PFSK-1 (cell line): ENCODE results near the gene PCGF2.

ENCODE experiments used
- FOXP2 ChIP-seq: optimal IDR thresholded peaks from 2 replicates; pipeline ENCODE3; 2011; ENCODE audit warnings: borderline replicate concordance, control low read depth, inconsistent platforms; ENCODE audit not compliant: insufficient read depth; ENCODE audit errors: extremely low read length, extremely low read depth
- POLR2AphosphoS5 ChIP-seq: IDR thresholded peaks from 2 replicates; pipeline ENCODE4 v1.6.1; 2012; ENCODE audit warnings: low read depth, mild to moderate bottlenecking, control low read depth, low read length, moderate library complexity
- SIN3A ChIP-seq: IDR thresholded peaks from 2 replicates; pipeline ENCODE4 v1.6.1; 2012; ENCODE audit warnings: mild to moderate bottlenecking, low read length, moderate library complexity, borderline replicate concordance; ENCODE audit not compliant: insufficient read depth
- TAF1 ChIP-seq: IDR thresholded peaks from 2 replicates; pipeline ENCODE4 v1.6.1; 2012; ENCODE audit warnings: low read length, control low read depth, borderline replicate concordance; ENCODE audit not compliant: insufficient read depth
- TF ChIP-seq, protein P1 (sequence below), 2 experiments: IDR thresholded peaks; 2 replicates each; pipeline versions ENCODE4 v1.6.1 to v1.8.0; 2011 to 2012; ENCODE audit warnings: low read depth in 2 of 2, low read length in 2 of 2, control low read depth in 1 of 2, inconsistent platforms in 1 of 2, mild to moderate bottlenecking in 1 of 2, moderate library complexity in 1 of 2; ENCODE audit not compliant: insufficient read depth in 1 of 2

The PCGF2 gene

DNA sequence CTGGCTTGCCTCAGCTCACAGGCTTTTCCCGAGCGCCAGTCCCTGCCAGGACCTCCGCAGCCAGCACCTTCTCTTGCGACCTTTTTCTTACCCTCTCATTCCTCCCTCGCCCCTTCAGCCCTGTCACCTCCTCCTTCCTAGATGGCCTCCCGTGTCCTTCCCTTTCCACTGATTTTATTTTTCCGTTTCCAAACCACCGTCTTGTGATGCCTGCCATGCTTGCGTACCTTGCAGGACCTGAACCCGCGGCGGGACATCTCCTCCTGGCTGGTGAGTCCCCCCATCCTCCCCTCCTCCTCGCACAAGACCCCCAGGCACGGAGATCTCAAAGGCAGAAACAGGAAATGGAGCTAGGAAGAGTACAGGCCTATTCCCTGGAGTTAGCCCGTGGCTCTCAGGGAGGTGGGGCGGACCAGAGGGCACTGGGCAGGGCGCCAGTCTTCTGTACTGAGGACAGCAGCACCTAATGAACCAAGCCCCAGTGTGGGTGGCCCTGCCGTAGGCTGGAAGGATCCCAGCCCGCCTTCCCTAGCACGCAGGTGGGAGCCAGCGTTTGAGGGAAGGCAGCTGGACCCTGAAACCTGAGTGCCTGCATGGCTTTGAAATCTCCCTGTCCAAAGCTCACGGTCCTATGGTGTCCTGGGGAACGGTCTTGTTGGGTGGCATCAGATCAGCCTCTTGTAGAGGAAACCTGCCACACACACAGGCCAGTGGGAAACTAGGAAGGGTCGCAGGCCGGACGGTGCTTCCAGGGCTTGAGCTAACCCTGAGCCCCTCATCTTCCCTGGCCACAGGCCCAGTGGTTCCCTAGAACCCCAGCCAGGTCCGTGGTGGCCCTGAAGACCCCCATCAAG is 17.4 kb downstream of the PCGF2 start:
- TF ChIP-seq SIN3A (no peak), POLR2AphosphoS5 (0 out of 2 replicates have a peak, but pooled peaks have one; percentile 2)

DNA sequence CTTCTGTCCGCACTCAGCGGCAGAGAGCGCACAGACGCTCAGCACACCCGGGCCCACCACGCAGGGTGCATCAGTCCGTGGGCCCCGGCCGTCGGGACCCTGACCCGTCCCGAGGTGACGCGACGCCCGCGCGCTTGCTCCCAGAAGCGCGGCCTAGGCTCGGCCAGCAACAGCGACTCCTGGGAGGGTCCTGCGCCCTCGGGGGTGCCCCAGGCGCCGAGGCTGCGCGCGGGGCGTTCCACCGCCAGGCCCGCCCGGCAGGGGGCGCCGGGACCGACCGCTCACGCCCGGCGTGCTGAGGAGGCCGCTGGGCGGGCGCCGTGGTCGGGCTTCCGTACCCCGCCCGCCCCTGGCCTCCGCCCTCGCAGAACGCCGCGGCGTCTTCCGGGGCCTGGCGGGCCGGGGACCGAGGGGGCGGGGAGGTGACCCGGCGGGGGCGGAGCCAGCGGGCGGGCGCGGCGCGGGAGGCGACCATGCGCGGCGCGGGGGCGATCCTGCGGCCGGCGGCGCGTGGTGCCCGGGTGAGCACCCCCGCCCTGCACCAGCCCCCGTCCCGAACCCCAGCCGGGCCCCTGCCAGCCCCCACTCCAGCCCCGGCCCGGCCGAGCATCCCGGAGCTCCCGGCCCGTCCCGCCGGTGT is 18.1 kb downstream of the PCGF2 start, which contains the start of gene CISD3:
CISD3 (plus strand) TSS at position 456 of the 640 bp plus-strand sequence; CDS start at position 474, 18 bp downstream.
- no peak for TF ChIP-seq TAF1
- TF ChIP-seq, protein P1, sequence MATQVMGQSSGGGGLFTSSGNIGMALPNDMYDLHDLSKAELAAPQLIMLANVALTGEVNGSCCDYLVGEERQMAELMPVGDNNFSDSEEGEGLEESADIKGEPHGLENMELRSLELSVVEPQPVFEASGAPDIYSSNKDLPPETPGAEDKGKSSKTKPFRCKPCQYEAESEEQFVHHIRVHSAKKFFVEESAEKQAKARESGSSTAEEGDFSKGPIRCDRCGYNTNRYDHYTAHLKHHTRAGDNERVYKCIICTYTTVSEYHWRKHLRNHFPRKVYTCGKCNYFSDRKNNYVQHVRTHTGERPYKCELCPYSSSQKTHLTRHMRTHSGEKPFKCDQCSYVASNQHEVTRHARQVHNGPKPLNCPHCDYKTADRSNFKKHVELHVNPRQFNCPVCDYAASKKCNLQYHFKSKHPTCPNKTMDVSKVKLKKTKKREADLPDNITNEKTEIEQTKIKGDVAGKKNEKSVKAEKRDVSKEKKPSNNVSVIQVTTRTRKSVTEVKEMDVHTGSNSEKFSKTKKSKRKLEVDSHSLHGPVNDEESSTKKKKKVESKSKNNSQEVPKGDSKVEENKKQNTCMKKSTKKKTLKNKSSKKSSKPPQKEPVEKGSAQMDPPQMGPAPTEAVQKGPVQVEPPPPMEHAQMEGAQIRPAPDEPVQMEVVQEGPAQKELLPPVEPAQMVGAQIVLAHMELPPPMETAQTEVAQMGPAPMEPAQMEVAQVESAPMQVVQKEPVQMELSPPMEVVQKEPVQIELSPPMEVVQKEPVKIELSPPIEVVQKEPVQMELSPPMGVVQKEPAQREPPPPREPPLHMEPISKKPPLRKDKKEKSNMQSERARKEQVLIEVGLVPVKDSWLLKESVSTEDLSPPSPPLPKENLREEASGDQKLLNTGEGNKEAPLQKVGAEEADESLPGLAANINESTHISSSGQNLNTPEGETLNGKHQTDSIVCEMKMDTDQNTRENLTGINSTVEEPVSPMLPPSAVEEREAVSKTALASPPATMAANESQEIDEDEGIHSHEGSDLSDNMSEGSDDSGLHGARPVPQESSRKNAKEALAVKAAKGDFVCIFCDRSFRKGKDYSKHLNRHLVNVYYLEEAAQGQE (IDR thresholded peaks at IDR 0.05; ENCODE audit: insufficient read depth in 1 of 2, low read depth in 2 of 2, low read length in 2 of 2) = no peak
- TF ChIP-seq FOXP2 = peak; percentile 51
- TF ChIP-seq SIN3A = no peak
- peak; percentile 41; the same call in 1 of the 2 replicates for TF ChIP-seq POLR2AphosphoS5

DNA sequence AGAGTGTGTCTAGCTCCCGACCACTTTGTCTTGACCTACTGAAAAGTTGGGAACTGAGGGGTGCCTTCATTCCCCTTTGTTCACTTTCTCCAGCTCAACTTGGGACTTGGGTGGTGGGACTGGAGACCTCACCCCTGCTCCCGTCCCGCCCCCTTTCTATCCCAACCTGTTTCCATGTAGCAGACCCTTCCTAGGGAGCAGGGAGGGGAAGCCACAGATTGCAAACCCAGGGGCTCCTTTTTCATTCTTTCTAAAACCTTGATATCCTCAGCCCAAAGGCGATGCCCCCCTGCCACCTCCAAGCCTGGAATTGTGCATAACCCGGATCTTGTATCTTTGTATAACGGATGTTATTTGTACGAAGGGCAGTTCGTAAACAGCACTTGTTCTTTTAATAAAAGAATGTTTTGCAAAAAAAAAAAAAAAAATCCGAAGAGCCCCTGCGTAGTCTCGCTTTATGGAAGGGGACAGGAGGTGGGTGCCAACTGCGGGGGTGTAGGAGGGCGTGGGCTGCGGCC is 18.7 kb downstream of the PCGF2 start:
- TF ChIP-seq FOXP2 (no peak), POLR2AphosphoS5 (no peak), TAF1 (no peak), SIN3A (no peak)
- TF ChIP-seq, protein P1 (IDR thresholded peaks at IDR 0.05; ENCODE audit: insufficient read depth in 1 of 2, low read depth in 2 of 2, low read length in 2 of 2) = no peak

DNA sequence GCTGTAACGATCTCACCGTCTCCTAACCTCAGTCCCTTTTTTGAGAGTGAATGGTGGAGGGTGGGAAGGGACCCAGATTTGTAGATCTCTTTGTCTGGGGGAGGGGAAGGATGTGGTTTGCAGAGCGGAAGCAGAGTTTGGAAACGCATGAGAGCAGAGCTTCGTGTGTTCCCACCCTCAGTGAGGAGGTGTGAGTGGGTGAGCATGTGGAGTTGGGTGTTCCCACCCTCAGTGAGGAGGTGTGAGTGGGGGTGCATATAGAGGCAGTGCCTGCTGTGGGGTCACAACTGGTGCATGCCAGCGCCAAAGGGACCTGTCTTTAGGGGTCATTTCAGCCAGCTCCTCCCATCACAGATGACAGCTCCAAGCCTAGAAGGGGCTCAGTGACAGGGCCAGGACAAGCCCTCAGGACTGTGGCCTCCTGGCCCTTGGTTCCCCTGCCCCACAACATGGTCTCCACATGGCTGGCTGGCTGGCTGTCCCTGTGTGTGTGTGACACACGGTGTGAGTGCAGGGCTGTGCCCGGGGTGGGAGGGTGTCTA is 19.8 kb downstream of the PCGF2 start:
- TF ChIP-seq POLR2AphosphoS5 (no peak), FOXP2 (no peak), TAF1 (no peak), SIN3A (no peak)
- TF ChIP-seq, protein P1 (IDR thresholded peaks at IDR 0.05; ENCODE audit: insufficient read depth in 1 of 2, low read depth in 2 of 2, low read length in 2 of 2) = no peak

DNA sequence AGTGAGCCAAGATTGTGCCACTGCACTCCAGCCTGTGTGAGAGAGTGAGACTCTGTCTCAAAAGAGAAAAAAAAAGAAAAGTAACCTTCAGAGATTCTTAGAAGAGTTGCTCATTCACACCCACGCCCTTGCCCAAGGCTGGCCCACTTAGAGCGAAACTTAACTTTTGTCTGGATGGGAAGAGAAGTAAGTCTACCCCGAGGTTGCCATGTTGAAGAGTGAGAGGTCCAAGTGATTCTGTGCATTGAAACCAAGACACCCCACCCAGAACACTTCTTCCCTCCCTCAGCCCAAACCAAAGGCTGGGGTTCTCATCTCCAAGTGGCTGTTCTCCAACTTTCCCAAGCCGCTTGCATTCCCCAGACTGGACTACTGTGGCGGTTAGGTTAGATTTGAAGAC is 20.4 kb downstream of the PCGF2 start:
- TF ChIP-seq SIN3A (no peak), FOXP2 (no peak), POLR2AphosphoS5 (no peak; the same call in 1 of the 2 replicates), TAF1 (no peak)
- TF ChIP-seq, protein P1 (IDR thresholded peaks at IDR 0.05; ENCODE audit: insufficient read depth in 1 of 2, low read depth in 2 of 2, low read length in 2 of 2) = no peak
